ENCODE measurements around the gene VAV3.

VAV3 gene

GRCh38 chr1:107625405-107626029, 339.5 kb downstream of the VAV3 start:
- H3K4me3 ChIP-seq (ENCODE audit: control insufficient read depth, low read depth, low read length): no peak overlapping the region
- TF ChIP-seq CTCF (conservative IDR thresholded peaks at IDR 0.05; ENCODE audit: control insufficient read depth, insufficient read depth, low read depth, low read length): no peak
- DNase-seq (ENCODE audit: low read depth): no peak

GRCh38 chr1:107623431-107623830, 341.5 kb downstream of the VAV3 start:
- no peak for DNase-seq (ENCODE audit: low read depth)
- no peak overlapping the region for H3K4me3 ChIP-seq (ENCODE audit: control insufficient read depth, low read depth, low read length)
- no peak for TF ChIP-seq CTCF (conservative IDR thresholded peaks at IDR 0.05; ENCODE audit: control insufficient read depth, insufficient read depth, low read depth, low read length)

- DNase-seq (ENCODE audit: low read depth): peak; percentile 56
- no peak overlapping the region for H3K4me3 ChIP-seq (ENCODE audit: control insufficient read depth, low read depth, low read length)
- no peak for TF ChIP-seq CTCF (conservative IDR thresholded peaks at IDR 0.05; ENCODE audit: control insufficient read depth, insufficient read depth, low read depth, low read length)
These were observed 342.0 kb downstream of the VAV3 start for GRCh38 chr1:107622966-107623365.

GRCh38 chr1:107622535-107622934, 342.4 kb downstream of the VAV3 start:
- no peak for TF ChIP-seq CTCF (conservative IDR thresholded peaks at IDR 0.05; ENCODE audit: control insufficient read depth, insufficient read depth, low read depth, low read length)
- no peak for DNase-seq (ENCODE audit: low read depth)
- H3K4me3 ChIP-seq (ENCODE audit: control insufficient read depth, low read depth, low read length): no peak overlapping the region

GRCh38 chr1:107620753-107621152, 344.2 kb downstream of the VAV3 start:
- H3K4me3 ChIP-seq (ENCODE audit: control insufficient read depth, low read depth, low read length): no peak overlapping the region
- no peak for TF ChIP-seq CTCF (conservative IDR thresholded peaks at IDR 0.05; ENCODE audit: control insufficient read depth, insufficient read depth, low read depth, low read length)
- no peak for DNase-seq (ENCODE audit: low read depth)

GRCh38 chr1:107618539-107618938, 346.4 kb downstream of the VAV3 start:
- DNase-seq (ENCODE audit: low read depth): no peak
- TF ChIP-seq CTCF (conservative IDR thresholded peaks at IDR 0.05; ENCODE audit: control insufficient read depth, insufficient read depth, low read depth, low read length): no peak
- no peak overlapping the region for H3K4me3 ChIP-seq (ENCODE audit: control insufficient read depth, low read depth, low read length)

GRCh38 chr1:107617921-107618320, 347.1 kb downstream of the VAV3 start:
- DNase-seq (ENCODE audit: low read depth): no peak
- no peak for TF ChIP-seq CTCF (conservative IDR thresholded peaks at IDR 0.05; ENCODE audit: control insufficient read depth, insufficient read depth, low read depth, low read length)
- H3K4me3 ChIP-seq (ENCODE audit: control insufficient read depth, low read depth, low read length): no peak overlapping the region
